Measurements from ENCODE around the gene GLRX3.

- no peak for TF ChIP-seq POLR2A (IDR thresholded peaks at IDR 0.05; ENCODE audit: low read depth)
- TF ChIP-seq POLR2AphosphoS5 (IDR thresholded peaks at IDR 0.05) = no peak
Observed at GRCh38 chr10:130112821-130113220, 23.4 kb upstream of the GLRX3 start.

Data from esophagus muscularis mucosa (tissue), 2 donors.